H1 (cell line): Measurements from ENCODE around the gene CAMK2B.

Source experiments
- ATF2 ChIP-seq: IDR thresholded peaks from 2 replicates; pipeline ENCODE4 v1.6.1; 2012; ENCODE audit warnings: low read length, inconsistent platforms
- BRCA1 ChIP-seq: IDR thresholded peaks from 2 replicates; pipeline ENCODE4 v1.6.1; 2012; ENCODE audit warnings: low read depth, low read length, improper control_type of control experiment
- CTCF ChIP-seq, 3 experiments: IDR thresholded peaks; 1 replicate in 2 of 3; 2 replicates in 1 of 3; pipeline versions ENCODE4 v1.5.1 to v1.6.1; 2011; ENCODE audit warnings: low read length in 3 of 3, mild to moderate bottlenecking in 3 of 3, inconsistent platforms in 2 of 3, low read depth in 1 of 3, moderate library complexity in 1 of 3; ENCODE audit not compliant: insufficient read depth in 1 of 3; ENCODE audit errors: control extremely low read depth in 1 of 3
- EGR1 ChIP-seq: IDR thresholded peaks from 2 replicates; pipeline ENCODE4 v1.6.1; 2011; ENCODE audit warnings: low read depth, low read length, borderline replicate concordance
- JUN ChIP-seq: IDR thresholded peaks from 2 replicates; pipeline ENCODE4 v1.6.1; 2011; ENCODE audit warnings: low read depth, mild to moderate bottlenecking, improper control_type of control experiment, low read length
- KDM1A ChIP-seq: fragments of 200-600, 300-600 bp; sonication (generic); IDR thresholded peaks from 2 replicates; pipeline ENCODE4 v1.7.1; 2016; ENCODE audit warnings: mild to moderate bottlenecking, low read length, borderline replicate concordance
- POLR2A ChIP-seq, 2 experiments: IDR thresholded peaks; 1 replicate in 1 of 2; 2 replicates in 1 of 2; pipeline ENCODE4 v1.6.1; 2011; ENCODE audit warnings: low read depth in 2 of 2, low read length in 2 of 2, mild to moderate bottlenecking in 2 of 2; ENCODE audit errors: control extremely low read depth in 1 of 2
- POLR2AphosphoS5 ChIP-seq: IDR thresholded peaks from 2 replicates; pipeline ENCODE4 v1.6.1; 2011; ENCODE audit warnings: low read depth, low read length
- RFX5 ChIP-seq: IDR thresholded peaks from 2 replicates; pipeline ENCODE4 v1.6.1; 2011; ENCODE audit warnings: low read depth, low read length, improper control_type of control experiment, borderline replicate concordance
- RXRA ChIP-seq: IDR thresholded peaks from 2 replicates; pipeline ENCODE4 v1.6.1; 2011; ENCODE audit warnings: low read depth, mild to moderate bottlenecking, low read length, moderate library complexity; ENCODE audit not compliant: insufficient read depth
- SP1 ChIP-seq: IDR thresholded peaks from 2 replicates; pipeline ENCODE4 v1.6.1; 2011; ENCODE audit warnings: low read depth, low read length
- TAF1 ChIP-seq: IDR thresholded peaks from 2 replicates; pipeline ENCODE4 v1.6.1; 2011; ENCODE audit warnings: mild to moderate bottlenecking, low read depth, low read length
- ZNF274 ChIP-seq: IDR thresholded peaks from 2 replicates; pipeline ENCODE4 v1.7.0; 2012; ENCODE audit warnings: low read length, borderline replicate concordance; ENCODE audit errors: extremely low read depth

- TF ChIP-seq BRCA1, result no peak
- no peak for TF ChIP-seq SP1
- no peak for TF ChIP-seq JUN
- no peak for TF ChIP-seq CTCF (IDR thresholded peaks at IDR 0.05; ENCODE audit: control extremely low read depth in 1 of 3, insufficient read depth in 1 of 3, low read depth in 1 of 3, low read length in 3 of 3)
- TF ChIP-seq POLR2AphosphoS5, result no peak
- TF ChIP-seq TAF1, result no peak
- TF ChIP-seq KDM1A, result no peak
- TF ChIP-seq ATF2, result no peak
- TF ChIP-seq EGR1, result no peak
- TF ChIP-seq ZNF274, result no peak
- TF ChIP-seq RFX5, result no peak
- no peak for TF ChIP-seq POLR2A (IDR thresholded peaks at IDR 0.05; ENCODE audit: control extremely low read depth in 1 of 2, low read depth in 2 of 2, low read length in 2 of 2)
- TF ChIP-seq RXRA, result no peak
Measured at GRCh38 chr7:44308596-44309270, 16.7 kb downstream of the CAMK2B start.
